Right cardiac atrium (tissue), 5 donors: ENCODE measurements around the gene STIM2. TPM values are rescaled to one million over a fixed set of nuclear protein-coding genes. Genes with fewer than 3 reads are reported as not detected.

Experiments
- ATAC-seq, 2 donors: fragments of 200-7000 bp; cut with Tn5 transposase; one replicate each; pipeline versions ENCODE4 v1.8.0 to v1.9.1; 2020; ENCODE audit warnings: moderate library complexity in 2 of 2, mild to moderate bottlenecking in 1 of 2
- DNase-seq, 3 donors: peaks; one replicate each; pipeline ENCODE4 v3.0.0-alpha.2; 2020
- H3K27ac ChIP-seq: one replicate; pipeline ENCODE4 v1.5.1; 2013; ENCODE audit warnings: mild to moderate bottlenecking, low read length, control low read depth, moderate library complexity
- H3K27me3 ChIP-seq: one replicate; pipeline ENCODE4 v1.6.1; 2013; ENCODE audit not compliant: control insufficient read depth, insufficient read depth
- H3K4me1 ChIP-seq: one replicate; pipeline ENCODE4 v1.6.1; 2013; ENCODE audit warnings: low read length; ENCODE audit not compliant: control insufficient read depth, insufficient read depth
- H3K4me3 ChIP-seq: one replicate; pipeline ENCODE4 v1.5.1; 2013; ENCODE audit warnings: low read length, control low read depth
- H3K9me3 ChIP-seq: one replicate; pipeline ENCODE4 v1.6.1; 2013; ENCODE audit warnings: low read length; ENCODE audit not compliant: control insufficient read depth
- WGBS: extraction: QIAGEN DNeasy Blood & Tissue Kit; methylation state at CpG from one replicate; pipeline ENCODE4 v1.1.7; 2013; 5-methylcytosine and 5-hydroxymethylcytosine counted together
- intact Hi-C, 4 donors: fragments of 100-400 bp; cut with DNase I; formaldehyde crosslinking; loops; one replicate each; pipeline versions ENCODE4 v1.11.0 to v1.14.0; 2022 to 2023
- polyA plus RNA-seq: library from polyadenylated mRNA; stranded (reverse); fragments of 200-250 nt; gene quantifications from one replicate; pipeline ENCODE4 v1.2.3, GENCODE V29; 2013
- total RNA-seq, 4 donors: library from RNA; stranded (reverse); fragmentation: NEBNext Ultra II Directional; extraction: Animal tissue kit (Norgen Biotek cat#: 25700); gene quantifications; one replicate each; pipeline ENCODE4 v1.2.1, GENCODE V29; 2021
- donor health status: healthy with polysubstance abuse.
- donor health status: DM: no; HTN: yes; CAD: no.
- donor health status: DM: no; HTN: no; CAD: no.
- donor health status: DM: no; HTN: yes; CAD: no; lungs with severe emphysema.
- donor health status: DM: yes; HTN: yes; CAD: no.

Gene STIM2
- total and polyA plus RNA-seq, 5 donors, result 6.0 to 20.8 (median 15.6) TPM

GRCh38 chr4:26987191-26987590 lies 126.5 kb downstream of the STIM2 start:
- 90% methylated on average over 3 of the region's 3 CpGs for WGBS
- intact Hi-C loops, result loop anchor here in 1 of 4 donors (10.0 kb wide), 1 partner anchor 112 kb away; no protein-coding TSS in a partner anchor
- Histone ChIP-seq H3K27me3 (no peaks in the 10 kb centered on the region), H3K9me3 (no peaks in the 10 kb centered on the region), H3K4me3 (no peak overlapping the region), H3K4me1 (peaks cover 2% of the 10 kb centered on the region), H3K27ac (no peak overlapping the region)
- ATAC-seq, result no peak
- no peak for DNase-seq

- 96% methylated on average over 3 of the region's 3 CpGs for WGBS
- no peak for DNase-seq
- Histone ChIP-seq H3K4me1 (peaks cover 2% of the 10 kb centered on the region), H3K27ac (no peak overlapping the region), H3K27me3 (no peaks in the 10 kb centered on the region), H3K4me3 (no peak overlapping the region), H3K9me3 (no peaks in the 10 kb centered on the region)
- ATAC-seq, result no peak
- intact Hi-C loops, result loop anchor here in 1 of 4 donors (10.0 kb wide), 1 partner anchor 126 kb away; the partner anchor contains the start of gene STIM2
These were observed 130.4 kb downstream of the STIM2 start for GRCh38 chr4:26991057-26991456.

GRCh38 chr4:26992657-26993361 lies 132.2 kb downstream of the STIM2 start:
- intact Hi-C loops, result loop anchor here in 1 of 4 donors (10.0 kb wide), 1 partner anchor 128 kb away; the partner anchor contains the start of gene STIM2
- peak; percentile 95 to 96 for ATAC-seq
- Histone ChIP-seq H3K27me3 (no peaks in the 10 kb centered on the region), H3K4me3 (no peak overlapping the region), H3K27ac (no peak overlapping the region), H3K4me1 (peaks cover 2% of the 10 kb centered on the region), H3K9me3 (no peaks in the 10 kb centered on the region)
- DNase-seq, result peak in 2 of 3 donors; percentile 19 to 43
- WGBS, result 33% methylated on average over 3 of the region's 3 CpGs

GRCh38 chr4:26993539-26993938 lies 132.9 kb downstream of the STIM2 start:
- Histone ChIP-seq H3K4me3 (no peak overlapping the region), H3K27me3 (no peaks in the 10 kb centered on the region), H3K4me1 (peaks cover 2% of the 10 kb centered on the region), H3K27ac (no peak overlapping the region), H3K9me3 (no peaks in the 10 kb centered on the region)
- ATAC-seq (no peak), DNase-seq (no peak)
- intact Hi-C loops, result loop anchor here in 1 of 4 donors (10.0 kb wide), 1 partner anchor 129 kb away; the partner anchor contains the start of gene STIM2
- WGBS, result 59% methylated on average over 3 of the region's 3 CpGs

GRCh38 chr4:26993967-26994366 lies 133.3 kb downstream of the STIM2 start:
- intact Hi-C loops, result loop anchor here in 1 of 4 donors (10.0 kb wide), 1 partner anchor 129 kb away; the partner anchor contains the start of gene STIM2
- 51% methylated on average over 3 of the region's 3 CpGs for WGBS

GRCh38 chr4:26995316-26995715 lies 134.7 kb downstream of the STIM2 start:
- no peak overlapping the region for H3K27ac ChIP-seq
- DNase-seq (no peak), ATAC-seq (no peak)
- no peaks in the 10 kb centered on the region for H3K9me3 ChIP-seq
- 87% methylated on average over 2 of the region's 2 CpGs for WGBS
- H3K4me3 ChIP-seq, result no peak overlapping the region
- H3K4me1 ChIP-seq, result peaks cover 2% of the 10 kb centered on the region
- no peaks in the 10 kb centered on the region for H3K27me3 ChIP-seq
- intact Hi-C loops, result loop anchor here in 1 of 4 donors (10.0 kb wide), 1 partner anchor 131 kb away; the partner anchor contains the start of gene STIM2

More at GRCh38 chr4:26993967-26994366, 133.3 kb downstream of the STIM2 start:
- DNase-seq, result no peak
- H3K4me1 ChIP-seq, result peaks cover 2% of the 10 kb centered on the region
- ATAC-seq, result peak in 1 of 2 donors; percentile 44
- no peaks in the 10 kb centered on the region for H3K27me3 ChIP-seq
- H3K4me3 ChIP-seq, result no peak overlapping the region
- no peaks in the 10 kb centered on the region for H3K9me3 ChIP-seq
- no peak overlapping the region for H3K27ac ChIP-seq

GRCh38 chr4:26996745-26997144 lies 136.1 kb downstream of the STIM2 start:
- Histone ChIP-seq H3K27ac (no peak overlapping the region), H3K27me3 (no peaks in the 10 kb centered on the region), H3K9me3 (no peaks in the 10 kb centered on the region), H3K4me3 (no peak overlapping the region), H3K4me1 (peaks cover 2% of the 10 kb centered on the region)
- ATAC-seq (no peak), DNase-seq (no peak)
- intact Hi-C loops, result loop anchor here in 1 of 4 donors (10.0 kb wide), 1 partner anchor 132 kb away; the partner anchor contains the start of gene STIM2

- ATAC-seq, result no peak
- intact Hi-C loops, result loop anchor here in 2 of 4 donors (10.0 kb wide), 2 partner anchors 135 to 665 kb away; partner anchors contain the start of gene STIM2 (in 2 of the 2)
- no peaks in the 10 kb centered on the region for H3K4me1 ChIP-seq
These were observed 139.0 kb downstream of the STIM2 start for GRCh38 chr4:26999689-27000088.

GRCh38 chr4:27000122-27000521 lies 139.5 kb downstream of the STIM2 start:
- no peak overlapping the region for H3K27ac ChIP-seq
- H3K4me3 ChIP-seq, result no peak overlapping the region
- DNase-seq, result no peak
- no peaks in the 10 kb centered on the region for H3K27me3 ChIP-seq
- 90% methylated on average over 2 of the region's 2 CpGs for WGBS
- no peaks in the 10 kb centered on the region for H3K4me1 ChIP-seq
- H3K9me3 ChIP-seq, result no peaks in the 10 kb centered on the region
- intact Hi-C loops, result loop anchor here in 2 of 4 donors (10.0 kb wide), 2 partner anchors 135 to 665 kb away; partner anchors contain the start of gene STIM2 (in 1 of the 2)
- no peak for ATAC-seq

More at GRCh38 chr4:26999689-27000088, 139.0 kb downstream of the STIM2 start:
- no peak overlapping the region for H3K27ac ChIP-seq
- no peaks in the 10 kb centered on the region for H3K27me3 ChIP-seq
- H3K4me3 ChIP-seq, result no peak overlapping the region
- H3K9me3 ChIP-seq, result no peaks in the 10 kb centered on the region
- no peak for DNase-seq

GRCh38 chr4:27000820-27001219 lies 140.2 kb downstream of the STIM2 start:
- no peak for ATAC-seq
- DNase-seq, result no peak
- H3K4me3 ChIP-seq, result no peak overlapping the region
- WGBS, result 100% methylated on average over 1 of the region's 1 CpG
- no peaks in the 10 kb centered on the region for H3K27me3 ChIP-seq
- no peak overlapping the region for H3K27ac ChIP-seq
- intact Hi-C loops, result loop anchor here in 2 of 4 donors (10.0 kb wide), 2 partner anchors 136 to 666 kb away; partner anchors contain the start of gene STIM2 (in 1 of the 2)
- H3K9me3 ChIP-seq, result no peaks in the 10 kb centered on the region
- H3K4me1 ChIP-seq, result no peaks in the 10 kb centered on the region
